Urothelium cell line (cell line): ENCODE results near the gene STARD5.

ENCODE experiments used
- DNase-seq: peaks from one replicate; pipeline ENCODE4 v3.0.0; 2011; ENCODE audit warnings: low spot score, mixed read lengths
- FAIRE-seq: peaks from 2 replicates; lab custom pipeline; 2011; peaks lifted over from hg19 to GRCh38; lab: Jason Lieb, UNC

Gene STARD5

DNA sequence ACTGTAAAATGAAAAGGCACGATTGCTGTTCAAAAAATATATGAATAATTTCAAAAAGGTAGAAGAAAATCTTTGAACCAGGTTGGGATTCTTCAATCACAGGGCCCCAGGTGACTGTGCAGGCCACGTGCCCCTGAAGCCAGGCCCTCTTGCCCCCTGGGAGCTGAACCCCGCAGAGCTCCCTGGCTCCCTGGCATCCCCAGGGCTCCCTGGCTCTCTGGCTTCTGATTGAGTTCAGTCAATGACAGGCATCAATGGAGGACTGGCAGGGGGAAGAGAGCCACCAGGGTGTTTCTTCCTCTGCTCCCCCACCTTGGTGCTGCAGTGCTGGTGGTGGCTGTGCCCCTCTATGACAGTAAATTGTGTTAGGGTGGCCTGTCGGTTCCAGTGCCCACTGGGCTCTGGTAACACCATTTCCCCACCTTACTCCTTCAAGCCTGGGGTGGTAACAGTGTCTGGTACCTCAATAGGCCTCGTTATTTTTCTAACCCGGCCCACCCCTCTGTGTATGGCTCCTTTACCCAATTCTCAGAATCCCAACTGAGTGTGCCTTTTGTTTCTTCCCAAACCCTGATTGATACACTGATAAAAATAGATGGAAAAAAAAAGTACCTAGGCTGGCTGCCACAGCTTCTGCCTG lies 62.6 kb downstream of the STARD5 start:
- FAIRE-seq (no peak), DNase-seq (no peak)

DNA sequence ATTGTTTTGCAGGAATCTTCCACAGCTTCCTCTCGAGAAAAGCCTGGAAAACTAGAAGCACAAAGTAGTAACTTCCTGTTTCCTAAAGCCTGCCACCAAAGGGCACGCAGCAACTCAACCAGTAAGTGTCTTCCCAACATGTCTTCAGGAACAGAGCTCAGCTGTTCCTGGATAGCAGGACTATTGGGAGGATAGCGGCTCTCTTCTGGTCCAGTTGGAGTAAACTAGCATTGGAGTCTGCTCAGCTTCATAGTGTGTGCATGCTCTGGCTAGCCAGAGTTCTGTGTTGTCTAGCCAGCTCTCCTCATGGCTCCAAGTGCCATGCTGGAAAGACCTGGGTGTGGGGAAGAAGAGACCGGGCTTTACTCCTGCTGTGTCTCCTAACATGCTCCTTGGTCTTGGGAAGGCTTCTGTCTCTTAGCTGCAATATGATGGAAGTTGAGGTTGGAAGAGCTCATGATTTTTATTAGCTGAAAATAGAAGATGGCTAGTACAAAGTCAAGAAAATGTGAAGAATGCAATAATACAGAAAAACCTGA lies 64.1 kb downstream of the STARD5 start:
- FAIRE-seq = no peak
- DNase-seq = no peak
